ENCODE results near the gene GMDS.
"Not testable (repeated sequence)": the region's sequence is repeated elsewhere in the genome, so short reads cannot be mapped to it uniquely, and the experiment has no call there.

DNA sequence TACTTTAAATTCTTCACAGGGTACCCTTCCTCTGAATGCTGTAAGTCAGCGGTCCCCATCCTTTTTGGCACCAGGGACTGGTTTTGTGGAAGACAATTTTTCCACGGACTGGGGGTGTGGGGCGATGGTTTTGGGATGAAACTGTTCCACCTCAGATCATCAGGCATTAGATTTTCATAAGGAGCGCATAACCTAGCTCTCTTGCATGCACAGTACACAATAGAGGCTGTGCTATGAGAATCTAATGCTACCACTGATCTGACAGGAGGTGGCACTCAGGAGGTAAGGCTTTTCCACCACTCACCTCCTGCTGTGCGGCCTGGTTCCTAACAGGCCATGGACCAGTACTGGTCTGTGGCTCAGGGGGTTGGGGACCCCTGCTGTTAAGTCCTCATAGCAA, 399.9 kb downstream of the GMDS start:
- TF ChIP-seq, protein P1, sequence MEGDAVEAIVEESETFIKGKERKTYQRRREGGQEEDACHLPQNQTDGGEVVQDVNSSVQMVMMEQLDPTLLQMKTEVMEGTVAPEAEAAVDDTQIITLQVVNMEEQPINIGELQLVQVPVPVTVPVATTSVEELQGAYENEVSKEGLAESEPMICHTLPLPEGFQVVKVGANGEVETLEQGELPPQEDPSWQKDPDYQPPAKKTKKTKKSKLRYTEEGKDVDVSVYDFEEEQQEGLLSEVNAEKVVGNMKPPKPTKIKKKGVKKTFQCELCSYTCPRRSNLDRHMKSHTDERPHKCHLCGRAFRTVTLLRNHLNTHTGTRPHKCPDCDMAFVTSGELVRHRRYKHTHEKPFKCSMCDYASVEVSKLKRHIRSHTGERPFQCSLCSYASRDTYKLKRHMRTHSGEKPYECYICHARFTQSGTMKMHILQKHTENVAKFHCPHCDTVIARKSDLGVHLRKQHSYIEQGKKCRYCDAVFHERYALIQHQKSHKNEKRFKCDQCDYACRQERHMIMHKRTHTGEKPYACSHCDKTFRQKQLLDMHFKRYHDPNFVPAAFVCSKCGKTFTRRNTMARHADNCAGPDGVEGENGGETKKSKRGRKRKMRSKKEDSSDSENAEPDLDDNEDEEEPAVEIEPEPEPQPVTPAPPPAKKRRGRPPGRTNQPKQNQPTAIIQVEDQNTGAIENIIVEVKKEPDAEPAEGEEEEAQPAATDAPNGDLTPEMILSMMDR (conservative IDR thresholded peaks at IDR 0.05; ENCODE audit: low read depth in 2 of 2) = not testable (repeated sequence)
- not testable (repeated sequence) for TF ChIP-seq POLR2AphosphoS5 (IDR thresholded peaks at IDR 0.05; ENCODE audit: low read depth); EZH2 (IDR thresholded peaks at IDR 0.05; ENCODE audit: low read depth, unreplicated experiment); CREB1 (CRISPR knock-in tag; IDR thresholded peaks at IDR 0.05; ENCODE audit: low read depth)
- TF ChIP-seq, protein P2, sequence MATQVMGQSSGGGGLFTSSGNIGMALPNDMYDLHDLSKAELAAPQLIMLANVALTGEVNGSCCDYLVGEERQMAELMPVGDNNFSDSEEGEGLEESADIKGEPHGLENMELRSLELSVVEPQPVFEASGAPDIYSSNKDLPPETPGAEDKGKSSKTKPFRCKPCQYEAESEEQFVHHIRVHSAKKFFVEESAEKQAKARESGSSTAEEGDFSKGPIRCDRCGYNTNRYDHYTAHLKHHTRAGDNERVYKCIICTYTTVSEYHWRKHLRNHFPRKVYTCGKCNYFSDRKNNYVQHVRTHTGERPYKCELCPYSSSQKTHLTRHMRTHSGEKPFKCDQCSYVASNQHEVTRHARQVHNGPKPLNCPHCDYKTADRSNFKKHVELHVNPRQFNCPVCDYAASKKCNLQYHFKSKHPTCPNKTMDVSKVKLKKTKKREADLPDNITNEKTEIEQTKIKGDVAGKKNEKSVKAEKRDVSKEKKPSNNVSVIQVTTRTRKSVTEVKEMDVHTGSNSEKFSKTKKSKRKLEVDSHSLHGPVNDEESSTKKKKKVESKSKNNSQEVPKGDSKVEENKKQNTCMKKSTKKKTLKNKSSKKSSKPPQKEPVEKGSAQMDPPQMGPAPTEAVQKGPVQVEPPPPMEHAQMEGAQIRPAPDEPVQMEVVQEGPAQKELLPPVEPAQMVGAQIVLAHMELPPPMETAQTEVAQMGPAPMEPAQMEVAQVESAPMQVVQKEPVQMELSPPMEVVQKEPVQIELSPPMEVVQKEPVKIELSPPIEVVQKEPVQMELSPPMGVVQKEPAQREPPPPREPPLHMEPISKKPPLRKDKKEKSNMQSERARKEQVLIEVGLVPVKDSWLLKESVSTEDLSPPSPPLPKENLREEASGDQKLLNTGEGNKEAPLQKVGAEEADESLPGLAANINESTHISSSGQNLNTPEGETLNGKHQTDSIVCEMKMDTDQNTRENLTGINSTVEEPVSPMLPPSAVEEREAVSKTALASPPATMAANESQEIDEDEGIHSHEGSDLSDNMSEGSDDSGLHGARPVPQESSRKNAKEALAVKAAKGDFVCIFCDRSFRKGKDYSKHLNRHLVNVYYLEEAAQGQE (IDR thresholded peaks at IDR 0.05; ENCODE audit: unreplicated experiment) = not testable (repeated sequence)
